Prostate gland (tissue), 2 donors: ENCODE data around the gene EPN1. TPM values are rescaled to one million over a fixed set of nuclear protein-coding genes. Genes with fewer than 3 reads are reported as not detected.

Source experiments
- DNase-seq: peaks from one replicate; pipeline ENCODE4 v3.0.0-alpha.2; 2019; ENCODE audit warnings: low spot score
- H3K27ac ChIP-seq, 2 donors: fragments of 200-600 bp; sonication (generic); 2 replicates each; pipeline ENCODE4 v1.5.1; 2017 to 2019
- H3K27me3 ChIP-seq: fragments of 200-600 bp; sonication (generic); replicated peaks from 2 replicates; pipeline ENCODE4 v1.5.1; 2019; ENCODE audit not compliant: insufficient read depth
- H3K36me3 ChIP-seq, 2 donors: fragments of 200-600 bp; sonication (generic); 1 replicate in 1 of 2; 2 replicates in 1 of 2; pipeline versions ENCODE4 v1.5.1 to v1.8.1; 2017 to 2019
- H3K4me1 ChIP-seq: fragments of 200-600 bp; sonication (generic); replicated peaks from 2 replicates; pipeline ENCODE4 v1.5.1; 2019
- H3K4me3 ChIP-seq, 2 donors: fragments of 200-600 bp; sonication (generic); 2 replicates each; pipeline ENCODE4 v1.5.1; 2017 to 2019
- H3K9me3 ChIP-seq: fragments of 200-600 bp; sonication (generic); 2 replicates; pipeline ENCODE4 v1.5.1; 2017
- POLR2A ChIP-seq: fragments of 450-650 bp; IDR thresholded peaks from one replicate; pipeline ENCODE4 v1.6.1; 2016; ENCODE audit warnings: antibody characterized with exemption, mild to moderate bottlenecking
- POLR2AphosphoS5 ChIP-seq: sonication (generic); formaldehyde crosslinking; IDR thresholded peaks from one replicate; pipeline ENCODE4 v1.6.1; 2017; ENCODE audit warnings: antibody characterized with exemption
- WGBS: methylation state at CpG from one replicate; pipeline ENCODE4 v1.1.5; 2018; 5-methylcytosine and 5-hydroxymethylcytosine counted together
- intact Hi-C: fragments of 100-400 bp; cut with DNase I; formaldehyde crosslinking; loops from one replicate; pipeline ENCODE4 v1.14.2; 2022
- total RNA-seq, 2 donors: library from RNA; depleted of rRNA; stranded (reverse); fragments of >200 nt; gene quantifications; one replicate each; pipeline ENCODE4 v1.1.0, GENCODE V29; 2016
- TF ChIP-seq, protein P1 (sequence below), 4 experiments: fragments of 200-600 bp in 2 of 4; fragments of 450-650 bp in 2 of 4; sonication (generic) in 2 of 4; IDR thresholded peaks; 1 replicate in 3 of 4; 2 replicates in 1 of 4; pipeline ENCODE4 v1.5.1; 2016 to 2019; ENCODE audit warnings: antibody characterized with exemption in 4 of 4, mild to moderate bottlenecking in 2 of 4, moderate library complexity in 2 of 4

The EPN1 gene
- total RNA-seq, 2 donors from 2014 or later = 160 to 345 TPM

DNA sequence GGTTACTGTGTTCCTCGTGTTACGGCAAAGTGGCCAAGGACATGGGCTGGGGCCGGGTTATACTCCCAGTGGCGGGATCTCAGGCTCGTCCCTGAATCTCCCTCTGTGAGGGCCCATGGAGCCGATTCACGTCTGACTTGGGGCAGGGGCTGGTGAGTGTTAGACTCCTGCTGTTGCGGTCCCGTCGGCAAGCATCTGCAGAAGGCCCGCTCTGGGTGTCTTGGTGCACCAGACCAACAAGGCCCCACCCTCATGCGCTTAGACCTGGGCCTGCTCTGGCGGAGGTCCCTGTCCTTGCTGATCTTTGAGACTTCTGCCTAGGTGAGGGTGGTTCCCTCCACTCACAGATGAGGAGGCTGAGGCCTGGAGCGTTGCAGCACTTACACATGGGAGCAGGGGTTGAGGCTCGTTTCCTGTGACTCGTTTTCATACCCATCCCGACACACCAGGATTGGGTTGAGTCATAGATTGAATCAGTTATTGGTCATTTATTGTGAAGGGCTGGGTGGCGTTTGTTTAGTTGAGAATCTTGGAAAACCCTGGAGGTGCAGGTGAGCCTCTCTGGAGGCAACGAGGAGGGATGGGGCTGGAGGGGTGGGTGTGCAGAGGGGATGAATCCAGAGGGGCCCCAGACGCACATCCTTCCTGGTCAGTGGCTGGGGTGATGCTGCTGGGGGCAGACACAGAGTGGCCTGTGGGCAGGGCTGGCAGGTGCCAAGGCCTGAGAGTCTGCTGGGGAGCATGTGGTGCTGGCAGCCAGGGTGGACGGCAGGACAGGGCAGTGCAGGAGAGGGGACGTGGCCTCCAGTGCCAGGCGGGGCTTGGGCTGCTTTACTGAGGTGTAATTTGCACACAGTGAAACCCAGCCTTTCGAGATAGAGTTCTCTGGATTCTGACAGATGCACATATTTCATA, 4.6 kb downstream of the EPN1 start:
- Histone ChIP-seq H3K9me3 (no peaks in the 10 kb centered on the region), H3K27me3 (no peaks in the 10 kb centered on the region), H3K4me1 (peaks cover 12% of the 10 kb centered on the region), H3K36me3 (peaks cover 11 to 14% of the 10 kb centered on the region in 2 donors), H3K4me3 (no peak overlapping the region), H3K27ac (no peak overlapping the region)
- TF ChIP-seq POLR2AphosphoS5 (no peak), POLR2A (no peak)
- TF ChIP-seq, protein P1, sequence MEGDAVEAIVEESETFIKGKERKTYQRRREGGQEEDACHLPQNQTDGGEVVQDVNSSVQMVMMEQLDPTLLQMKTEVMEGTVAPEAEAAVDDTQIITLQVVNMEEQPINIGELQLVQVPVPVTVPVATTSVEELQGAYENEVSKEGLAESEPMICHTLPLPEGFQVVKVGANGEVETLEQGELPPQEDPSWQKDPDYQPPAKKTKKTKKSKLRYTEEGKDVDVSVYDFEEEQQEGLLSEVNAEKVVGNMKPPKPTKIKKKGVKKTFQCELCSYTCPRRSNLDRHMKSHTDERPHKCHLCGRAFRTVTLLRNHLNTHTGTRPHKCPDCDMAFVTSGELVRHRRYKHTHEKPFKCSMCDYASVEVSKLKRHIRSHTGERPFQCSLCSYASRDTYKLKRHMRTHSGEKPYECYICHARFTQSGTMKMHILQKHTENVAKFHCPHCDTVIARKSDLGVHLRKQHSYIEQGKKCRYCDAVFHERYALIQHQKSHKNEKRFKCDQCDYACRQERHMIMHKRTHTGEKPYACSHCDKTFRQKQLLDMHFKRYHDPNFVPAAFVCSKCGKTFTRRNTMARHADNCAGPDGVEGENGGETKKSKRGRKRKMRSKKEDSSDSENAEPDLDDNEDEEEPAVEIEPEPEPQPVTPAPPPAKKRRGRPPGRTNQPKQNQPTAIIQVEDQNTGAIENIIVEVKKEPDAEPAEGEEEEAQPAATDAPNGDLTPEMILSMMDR (IDR thresholded peaks at IDR 0.05) = no peak
- WGBS = 90% methylated on average over 22 of the region's 24 CpGs
- no peak for DNase-seq
- intact Hi-C loops = no loop called here

DNA sequence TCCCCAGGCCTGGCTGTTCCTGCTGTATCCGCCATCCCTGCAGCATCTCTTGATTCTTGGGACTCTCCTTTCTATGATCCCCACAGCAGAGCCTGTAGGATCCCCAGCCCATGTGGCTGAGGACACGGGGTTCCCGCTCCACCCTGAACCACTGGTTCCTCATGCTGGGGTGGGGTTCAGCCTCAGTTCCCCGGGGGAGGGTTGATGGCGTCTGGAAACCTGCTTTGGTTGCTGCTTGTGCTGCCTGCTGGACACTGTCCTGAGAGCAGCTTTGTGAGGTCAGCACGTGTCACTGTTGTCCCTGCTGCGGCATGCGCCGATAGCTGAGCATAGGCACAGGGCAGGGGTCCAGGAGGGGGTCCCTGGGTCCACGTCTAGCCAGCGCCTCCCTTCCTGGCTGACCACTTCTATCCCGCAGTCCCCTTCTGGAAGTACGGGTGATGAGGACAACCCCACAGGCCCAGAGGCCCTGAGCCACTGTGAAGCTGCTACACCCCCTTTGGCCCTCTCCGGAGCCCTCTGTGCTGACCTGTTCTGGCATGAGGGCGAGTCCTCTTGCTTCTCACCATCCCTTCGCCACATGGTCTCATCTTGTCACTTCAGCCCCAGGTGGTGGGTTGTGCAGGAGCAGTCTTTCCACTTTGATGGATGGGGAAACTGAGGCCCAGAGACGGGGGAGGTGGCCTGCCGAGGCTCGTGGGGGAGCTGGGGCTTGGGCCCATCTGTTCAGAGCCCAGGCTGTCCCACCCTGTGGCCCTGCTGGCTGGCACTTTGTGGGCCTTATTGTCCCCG, 5.5 kb downstream of the EPN1 start:
- WGBS = 94% methylated on average over 20 of the region's 20 CpGs
- peaks cover 11 to 14% of the 10 kb centered on the region in 2 donors for H3K36me3 ChIP-seq
- no peak for DNase-seq
- intact Hi-C loops = no loop called here
- no peak overlapping the region for H3K4me3 ChIP-seq
- H3K27me3 ChIP-seq = no peaks in the 10 kb centered on the region
- TF ChIP-seq, protein P1 (IDR thresholded peaks at IDR 0.05) = no peak
- TF ChIP-seq POLR2A (no peak), POLR2AphosphoS5 (no peak)
- no peak overlapping the region for H3K27ac ChIP-seq
- no peaks in the 10 kb centered on the region for H3K9me3 ChIP-seq
- H3K4me1 ChIP-seq = peaks cover 16% of the 10 kb centered on the region

DNA sequence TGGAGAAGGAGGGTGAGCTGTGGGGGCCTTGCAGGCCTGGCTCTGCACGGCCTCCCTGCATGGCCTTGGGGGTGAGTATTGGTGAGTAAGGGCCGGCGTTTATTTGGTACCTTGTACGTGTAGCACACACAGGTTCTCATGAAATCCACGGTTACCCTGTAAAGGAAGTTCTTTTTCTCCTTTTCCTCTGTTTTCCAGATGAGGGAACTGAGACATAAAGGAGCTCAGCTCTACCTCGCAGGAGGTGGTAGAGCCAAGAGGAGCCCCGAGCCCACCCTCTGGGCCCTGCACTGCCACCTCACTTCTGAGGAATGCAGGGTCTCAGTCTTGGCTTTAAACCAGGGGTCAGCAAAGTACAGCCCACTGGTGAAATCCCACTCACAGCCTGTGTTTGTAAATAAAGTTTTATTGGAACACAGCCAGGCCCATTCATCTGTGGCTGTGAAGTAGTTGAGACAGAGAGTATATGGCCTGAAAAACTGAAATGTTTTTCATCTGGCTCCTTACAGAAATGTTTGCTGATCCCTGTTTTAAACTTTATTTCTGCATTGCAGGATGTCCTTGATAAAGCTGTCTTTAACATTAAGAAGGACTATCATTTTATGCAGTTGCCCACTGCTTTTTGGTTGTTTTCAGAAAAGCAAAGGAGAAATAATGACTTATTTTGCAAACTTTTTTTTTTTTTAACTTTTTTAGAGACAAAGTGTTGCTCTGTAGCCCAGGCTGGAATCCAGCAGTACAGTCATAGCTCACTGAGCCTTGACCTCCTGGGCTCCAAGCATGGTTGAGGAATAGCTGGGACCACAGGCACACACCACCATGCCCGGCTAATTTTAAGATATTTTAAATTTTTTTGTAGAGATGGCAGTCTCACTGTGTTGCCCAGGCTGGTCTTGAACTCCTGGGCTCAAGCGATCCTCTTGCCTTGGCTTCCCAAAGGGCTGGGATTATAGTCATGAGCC, 6.4 kb downstream of the EPN1 start:
- TF ChIP-seq POLR2A (no peak), POLR2AphosphoS5 (no peak)
- TF ChIP-seq, protein P1 (IDR thresholded peaks at IDR 0.05) = no peak
- intact Hi-C loops = no loop called here
- Histone ChIP-seq H3K27me3 (no peaks in the 10 kb centered on the region), H3K4me1 (peaks cover 16% of the 10 kb centered on the region), H3K36me3 (peaks cover 11 to 14% of the 10 kb centered on the region in 2 donors), H3K27ac (no peak overlapping the region), H3K4me3 (no peak overlapping the region), H3K9me3 (no peaks in the 10 kb centered on the region)
- 93% methylated on average over 9 of the region's 9 CpGs for WGBS
- DNase-seq = no peak

DNA sequence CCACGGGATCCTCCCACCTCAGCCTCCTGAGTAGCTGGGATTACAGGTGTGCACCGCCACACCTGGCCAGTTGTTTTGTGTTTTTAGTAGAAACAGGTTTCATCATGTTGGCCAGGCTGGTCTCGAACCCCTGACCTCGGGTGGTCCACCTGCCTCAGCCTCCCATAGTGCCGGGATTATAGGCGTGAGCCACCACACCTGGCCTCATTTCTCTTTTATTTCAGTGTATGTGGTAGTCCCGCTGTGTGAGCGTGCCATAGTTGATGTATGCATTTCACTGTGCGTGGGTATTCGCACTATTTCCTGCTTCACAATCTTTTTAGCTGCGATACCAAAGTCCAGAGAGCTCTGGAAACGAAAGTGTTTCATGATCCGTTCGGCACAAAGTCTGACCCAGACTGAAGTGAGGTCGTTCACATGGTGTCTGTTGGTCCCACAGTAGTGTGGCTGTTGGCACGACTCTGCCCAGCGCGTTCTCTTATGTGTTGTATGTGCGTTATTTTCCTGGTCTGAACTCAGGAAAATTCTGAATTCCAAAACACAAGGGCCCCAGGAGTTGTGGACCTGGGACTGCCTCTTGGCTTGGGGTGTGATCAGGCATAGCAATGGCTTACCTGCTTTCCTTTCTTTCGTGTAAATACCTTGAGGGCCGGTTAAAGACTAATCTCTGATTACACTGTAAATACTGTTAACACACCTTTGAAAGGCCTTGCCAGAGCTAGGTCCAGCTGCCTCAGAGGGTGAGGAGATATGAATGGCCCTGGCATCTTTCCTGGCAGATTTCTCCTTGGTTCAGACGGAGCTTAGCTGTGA, 8.6 kb downstream of the EPN1 start:
- intact Hi-C loops = no loop called here
- H3K4me3 ChIP-seq = no peak overlapping the region
- H3K4me1 ChIP-seq = peaks cover 6% of the 10 kb centered on the region
- peak overlapping the region; percentile 0 to 65 for H3K27ac ChIP-seq
- 60% methylated on average over 22 of the region's 22 CpGs for WGBS
- H3K27me3 ChIP-seq = no peaks in the 10 kb centered on the region
- TF ChIP-seq, protein P1 (IDR thresholded peaks at IDR 0.05) = no peak
- TF ChIP-seq POLR2AphosphoS5 = peak; percentile 84
- no peak for TF ChIP-seq POLR2A
- DNase-seq = peak; percentile 74
- H3K36me3 ChIP-seq = peaks cover 4 to 11% of the 10 kb centered on the region in 2 donors
- H3K9me3 ChIP-seq = no peaks in the 10 kb centered on the region
